ENCODE results near the gene HIPK3.
"Not testable (repeated sequence)": the region's sequence is repeated elsewhere in the genome, so short reads cannot be mapped to it uniquely, and the experiment has no call there.

HIPK3 gene

GRCh38 chr11:33261350-33261749, 4.2 kb downstream of the HIPK3 start:
- H3K9ac ChIP-seq (ENCODE audit: low read length); H3K27me3 ChIP-seq (replicated peaks; ENCODE audit: control insufficient read depth, insufficient read depth, low read length); DNase-seq (ENCODE audit: low read depth); H3K4me3 ChIP-seq (ENCODE audit: low read length); H3K9me3 ChIP-seq (ENCODE audit: control insufficient read depth, low read length); H3K36me3 ChIP-seq (ENCODE audit: control insufficient read depth, insufficient read depth, low read length, severe bottlenecking): not testable (repeated sequence)
- peaks cover 56% of the 10 kb centered on the region for H3K4me1 ChIP-seq (ENCODE audit: control insufficient read depth, insufficient read depth, low read length)

- no peak overlapping the region for H3K9ac ChIP-seq (ENCODE audit: low read length)
- no peaks in the 10 kb centered on the region for H3K27me3 ChIP-seq (replicated peaks; ENCODE audit: control insufficient read depth, insufficient read depth, low read length)
- peak; percentile 50 for DNase-seq (ENCODE audit: low read depth)
- peak overlapping the region; percentile 28 for H3K4me3 ChIP-seq (ENCODE audit: low read length)
- no peaks in the 10 kb centered on the region for H3K36me3 ChIP-seq (ENCODE audit: control insufficient read depth, insufficient read depth, low read length, severe bottlenecking)
- peaks cover 58% of the 10 kb centered on the region for H3K4me1 ChIP-seq (ENCODE audit: control insufficient read depth, insufficient read depth, low read length)
- H3K9me3 ChIP-seq (ENCODE audit: control insufficient read depth, low read length), result no peaks in the 10 kb centered on the region
Observed at GRCh38 chr11:33262011-33262645, 4.9 kb downstream of the HIPK3 start.

- H3K9me3 ChIP-seq (ENCODE audit: control insufficient read depth, low read length), result no peaks in the 10 kb centered on the region
- peaks cover 59% of the 10 kb centered on the region for H3K4me1 ChIP-seq (ENCODE audit: control insufficient read depth, insufficient read depth, low read length)
- peak; percentile 39 for DNase-seq (ENCODE audit: low read depth)
- H3K4me3 ChIP-seq (ENCODE audit: low read length), result no peak overlapping the region
- H3K9ac ChIP-seq (ENCODE audit: low read length), result peak overlapping the region; percentile 30
- H3K27me3 ChIP-seq (replicated peaks; ENCODE audit: control insufficient read depth, insufficient read depth, low read length), result no peaks in the 10 kb centered on the region
- no peaks in the 10 kb centered on the region for H3K36me3 ChIP-seq (ENCODE audit: control insufficient read depth, insufficient read depth, low read length, severe bottlenecking)
Observed at GRCh38 chr11:33263549-33263948, 6.4 kb downstream of the HIPK3 start.

- DNase-seq (ENCODE audit: low read depth), result no peak
- H3K36me3 ChIP-seq (ENCODE audit: control insufficient read depth, insufficient read depth, low read length, severe bottlenecking), result no peaks in the 10 kb centered on the region
- H3K9me3 ChIP-seq (ENCODE audit: control insufficient read depth, low read length), result no peaks in the 10 kb centered on the region
- peaks cover 72% of the 10 kb centered on the region for H3K4me1 ChIP-seq (ENCODE audit: control insufficient read depth, insufficient read depth, low read length)
- no peak overlapping the region for H3K4me3 ChIP-seq (ENCODE audit: low read length)
- no peaks in the 10 kb centered on the region for H3K27me3 ChIP-seq (replicated peaks; ENCODE audit: control insufficient read depth, insufficient read depth, low read length)
- H3K9ac ChIP-seq (ENCODE audit: low read length), result no peak overlapping the region
Observed at GRCh38 chr11:33264926-33265325, 7.7 kb downstream of the HIPK3 start.

GRCh38 chr11:33266393-33267215, 9.4 kb downstream of the HIPK3 start:
- DNase-seq (ENCODE audit: low read depth), result peak; percentile 92
- H3K27me3 ChIP-seq (replicated peaks; ENCODE audit: control insufficient read depth, insufficient read depth, low read length), result no peaks in the 10 kb centered on the region
- H3K36me3 ChIP-seq (ENCODE audit: control insufficient read depth, insufficient read depth, low read length, severe bottlenecking), result no peaks in the 10 kb centered on the region
- H3K4me3 ChIP-seq (ENCODE audit: low read length), result no peak overlapping the region
- peaks cover 67% of the 10 kb centered on the region for H3K4me1 ChIP-seq (ENCODE audit: control insufficient read depth, insufficient read depth, low read length)
- peak overlapping the region; percentile 39 for H3K9ac ChIP-seq (ENCODE audit: low read length)
- H3K9me3 ChIP-seq (ENCODE audit: control insufficient read depth, low read length), result no peaks in the 10 kb centered on the region

- DNase-seq (ENCODE audit: low read depth), result peak; percentile 71
- Histone ChIP-seq H3K27me3 (replicated peaks; ENCODE audit: control insufficient read depth, insufficient read depth, low read length) (no peaks in the 10 kb centered on the region), H3K9me3 (ENCODE audit: control insufficient read depth, low read length) (no peaks in the 10 kb centered on the region), H3K4me1 (ENCODE audit: control insufficient read depth, insufficient read depth, low read length) (peaks cover 52% of the 10 kb centered on the region), H3K36me3 (ENCODE audit: control insufficient read depth, insufficient read depth, low read length, severe bottlenecking) (no peaks in the 10 kb centered on the region), H3K9ac (ENCODE audit: low read length) (peak overlapping the region; percentile 15), H3K4me3 (ENCODE audit: low read length) (peak overlapping the region; percentile 23)
Observed at GRCh38 chr11:33268945-33269540, 11.9 kb downstream of the HIPK3 start.

GRCh38 chr11:33269822-33270221, 12.6 kb downstream of the HIPK3 start:
- no peaks in the 10 kb centered on the region for H3K36me3 ChIP-seq (ENCODE audit: control insufficient read depth, insufficient read depth, low read length, severe bottlenecking)
- peaks cover 52% of the 10 kb centered on the region for H3K4me1 ChIP-seq (ENCODE audit: control insufficient read depth, insufficient read depth, low read length)
- no peaks in the 10 kb centered on the region for H3K9me3 ChIP-seq (ENCODE audit: control insufficient read depth, low read length)
- DNase-seq (ENCODE audit: low read depth), result no peak
- H3K27me3 ChIP-seq (replicated peaks; ENCODE audit: control insufficient read depth, insufficient read depth, low read length), result no peaks in the 10 kb centered on the region
- no peak overlapping the region for H3K4me3 ChIP-seq (ENCODE audit: low read length)
- no peak overlapping the region for H3K9ac ChIP-seq (ENCODE audit: low read length)

GRCh38 chr11:33271059-33271458, 13.9 kb downstream of the HIPK3 start:
- DNase-seq (ENCODE audit: low read depth), result no peak
- H3K9ac ChIP-seq (ENCODE audit: low read length), result no peak overlapping the region

GRCh38 chr11:33272338-33273107, 15.3 kb downstream of the HIPK3 start:
- Histone ChIP-seq H3K27me3 (replicated peaks; ENCODE audit: control insufficient read depth, insufficient read depth, low read length) (no peaks in the 10 kb centered on the region), H3K4me3 (ENCODE audit: low read length) (no peak overlapping the region), H3K36me3 (ENCODE audit: control insufficient read depth, insufficient read depth, low read length, severe bottlenecking) (no peaks in the 10 kb centered on the region), H3K9me3 (ENCODE audit: control insufficient read depth, low read length) (no peaks in the 10 kb centered on the region), H3K4me1 (ENCODE audit: control insufficient read depth, insufficient read depth, low read length) (peaks cover 54% of the 10 kb centered on the region), H3K9ac (ENCODE audit: low read length) (no peak overlapping the region)
- no peak for DNase-seq (ENCODE audit: low read depth)

More at GRCh38 chr11:33271059-33271458, 13.9 kb downstream of the HIPK3 start:
- Histone ChIP-seq H3K27me3 (replicated peaks; ENCODE audit: control insufficient read depth, insufficient read depth, low read length) (no peaks in the 10 kb centered on the region), H3K4me1 (ENCODE audit: control insufficient read depth, insufficient read depth, low read length) (peaks cover 53% of the 10 kb centered on the region), H3K36me3 (ENCODE audit: control insufficient read depth, insufficient read depth, low read length, severe bottlenecking) (no peaks in the 10 kb centered on the region), H3K9me3 (ENCODE audit: control insufficient read depth, low read length) (no peaks in the 10 kb centered on the region), H3K4me3 (ENCODE audit: low read length) (no peak overlapping the region)

- H3K9ac ChIP-seq (ENCODE audit: low read length), result no peak overlapping the region
- H3K27me3 ChIP-seq (replicated peaks; ENCODE audit: control insufficient read depth, insufficient read depth, low read length), result no peaks in the 10 kb centered on the region
- peaks cover 52% of the 10 kb centered on the region for H3K4me1 ChIP-seq (ENCODE audit: control insufficient read depth, insufficient read depth, low read length)
- H3K4me3 ChIP-seq (ENCODE audit: low read length), result no peak overlapping the region
- no peak for DNase-seq (ENCODE audit: low read depth)
- H3K9me3 ChIP-seq (ENCODE audit: control insufficient read depth, low read length), result no peaks in the 10 kb centered on the region
- H3K36me3 ChIP-seq (ENCODE audit: control insufficient read depth, insufficient read depth, low read length, severe bottlenecking), result no peaks in the 10 kb centered on the region
Observed at GRCh38 chr11:33273656-33274055, 16.5 kb downstream of the HIPK3 start.

GRCh38 chr11:33280411-33280810, 23.2 kb downstream of the HIPK3 start:
- Histone ChIP-seq H3K4me3 (ENCODE audit: low read length) (no peak overlapping the region), H3K36me3 (ENCODE audit: control insufficient read depth, insufficient read depth, low read length, severe bottlenecking) (no peaks in the 10 kb centered on the region), H3K4me1 (ENCODE audit: control insufficient read depth, insufficient read depth, low read length) (peaks cover 16% of the 10 kb centered on the region), H3K9ac (ENCODE audit: low read length) (no peak overlapping the region), H3K9me3 (ENCODE audit: control insufficient read depth, low read length) (no peaks in the 10 kb centered on the region), H3K27me3 (replicated peaks; ENCODE audit: control insufficient read depth, insufficient read depth, low read length) (no peaks in the 10 kb centered on the region)
- no peak for DNase-seq (ENCODE audit: low read depth)

Measured in adipocyte (in vitro differentiated cells).